OCI-LY3 (cell line): ENCODE results near the gene MYCBP2.
A peak's percentile ranks its signal among the peaks of the same experiment; 100 is the strongest.

Experiments used
- H2AFZ ChIP-seq: fragments of 200-600, 300-600 bp; shearing (Covaris generic); 2 replicates; pipeline ENCODE4 v1.6.0; 2014; ENCODE audit warnings: antibody characterized with exemption, low read depth, low read length
- H3K27ac ChIP-seq: fragments of 200-600, 300-600 bp; sonication (generic); 2 replicates; pipeline ENCODE4 v1.5.1; 2014; ENCODE audit warnings: mild to moderate bottlenecking, low read length, moderate library complexity, mixed read lengths
- H3K27me3 ChIP-seq: fragments of 200-600, 300-600 bp; sonication (generic); 2 replicates; pipeline ENCODE4 v1.6.1; 2014; ENCODE audit warnings: low read depth, low read length, mixed read lengths
- H3K36me3 ChIP-seq: fragments of 200-600, 300-600 bp; sonication (generic); replicated peaks from 2 replicates; pipeline ENCODE3; 2014; ENCODE audit warnings: low read depth, low read length, mixed read lengths
- H3K4me1 ChIP-seq: fragments of 300-600, 200-600 bp; sonication (generic); 2 replicates; pipeline ENCODE4 v1.6.1; 2014; ENCODE audit warnings: low read length, mixed read lengths
- H3K4me2 ChIP-seq: fragments of 200-600, 300-600 bp; sonication (generic); 2 replicates; pipeline ENCODE4 v1.6.1; 2014; ENCODE audit warnings: low read length, mixed read lengths
- H3K4me3 ChIP-seq: fragments of 300-600, 200-600 bp; sonication (generic); 2 replicates; pipeline ENCODE4 v1.5.1; 2014; ENCODE audit warnings: antibody characterized with exemption, mild to moderate bottlenecking, low read length, moderate library complexity
- H3K79me2 ChIP-seq: fragments of 300-600, 200-600 bp; shearing (Covaris generic); 2 replicates; pipeline ENCODE4 v1.6.1; 2014; ENCODE audit warnings: mild to moderate bottlenecking, low read length, mixed read lengths
- H3K9ac ChIP-seq: fragments of 300-600, 200-600 bp; shearing (Covaris generic); 2 replicates; pipeline ENCODE4 v1.6.0; 2014; ENCODE audit warnings: mild to moderate bottlenecking, low read length, moderate library complexity
- H3K9me3 ChIP-seq: fragments of 200-600, 300-600 bp; shearing (Covaris generic); 2 replicates; pipeline ENCODE4 v1.6.1; 2014; ENCODE audit warnings: low read length, mixed read lengths; ENCODE audit not compliant: insufficient read depth
- H4K20me1 ChIP-seq: fragments of 200-600, 300-600 bp; sonication (generic); 2 replicates; pipeline ENCODE4 v1.6.1; 2016; ENCODE audit warnings: low read length, mixed read lengths; ENCODE audit not compliant: insufficient read depth
- CTCF ChIP-seq: fragments of 200-600, 300-600 bp; sonication (generic); IDR thresholded peaks from 2 replicates; pipeline ENCODE4 v1.5.1; 2014; ENCODE audit warnings: antibody characterized with exemption, low read length, low read depth
- EZH2phosphoT487 ChIP-seq: fragments of 200-600 bp; shearing (Covaris generic); IDR thresholded peaks from 2 replicates; pipeline ENCODE4 v1.6.1; 2018; ENCODE audit warnings: antibody characterized with exemption, mixed run types, low read depth

Gene MYCBP2

DNA sequence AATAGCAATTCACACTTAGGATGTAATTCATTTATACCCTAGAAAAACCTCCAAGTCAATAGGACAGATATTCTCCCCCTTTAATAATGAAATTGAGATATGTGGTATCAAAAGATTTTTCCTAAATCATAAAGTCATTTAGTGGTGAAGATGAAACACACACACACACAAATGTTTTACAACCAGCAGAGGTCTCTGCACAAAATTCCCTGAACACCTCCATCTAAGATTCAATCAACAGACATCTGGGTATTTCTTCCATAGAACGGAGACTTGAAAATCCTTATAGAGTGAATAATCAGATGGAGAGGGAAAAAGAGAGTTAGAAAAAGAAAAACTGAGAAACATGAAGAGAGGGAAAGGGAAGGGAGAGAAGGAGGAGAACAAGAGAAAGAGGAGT, 52.8 kb downstream of the MYCBP2 start:
- Histone ChIP-seq H3K27me3 (no peaks in the 10 kb centered on the region), H3K36me3 (peaks cover 43% of the 10 kb centered on the region), H3K9me3 (no peaks in the 10 kb centered on the region), H4K20me1 (no peaks in the 10 kb centered on the region), H2AFZ (no peak overlapping the region), H3K4me3 (no peak overlapping the region), H3K9ac (no peak overlapping the region), H3K4me1 (peaks cover 20% of the 10 kb centered on the region), H3K27ac (no peak overlapping the region), H3K79me2 (no peaks in the 10 kb centered on the region), H3K4me2 (no peak overlapping the region)
- TF ChIP-seq EZH2phosphoT487 (no peak), CTCF (peak; percentile 37)

DNA sequence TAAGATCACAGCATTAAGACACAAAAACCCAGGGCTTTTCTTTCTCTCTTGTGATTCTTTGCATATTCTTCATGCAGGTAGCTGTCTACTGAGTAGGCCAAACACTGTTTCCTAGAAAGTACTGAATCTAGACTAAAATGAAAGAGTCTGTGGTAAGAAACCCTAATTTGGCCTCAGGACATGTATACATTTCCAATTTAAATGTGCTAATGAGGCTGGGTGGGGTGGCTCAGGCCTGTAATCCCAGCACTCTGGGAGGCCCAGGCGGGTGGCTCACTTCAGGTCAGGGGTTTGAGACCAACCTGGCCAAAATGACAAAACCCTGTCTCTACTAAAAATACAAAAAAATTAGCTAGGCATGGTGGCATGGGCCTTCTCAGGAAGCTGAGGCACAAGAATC, 57.8 kb downstream of the MYCBP2 start:
- TF ChIP-seq CTCF (no peak), EZH2phosphoT487 (no peak)
- H4K20me1 ChIP-seq = no peaks in the 10 kb centered on the region
- no peaks in the 10 kb centered on the region for H3K79me2 ChIP-seq
- H3K27me3 ChIP-seq = no peaks in the 10 kb centered on the region
- H3K9ac ChIP-seq = no peak overlapping the region
- H3K4me1 ChIP-seq = no peaks in the 10 kb centered on the region
- H3K4me3 ChIP-seq = no peak overlapping the region
- H3K4me2 ChIP-seq = no peak overlapping the region
- no peak overlapping the region for H3K27ac ChIP-seq
- peaks cover 59% of the 10 kb centered on the region for H3K36me3 ChIP-seq
- H2AFZ ChIP-seq = no peak overlapping the region
- no peaks in the 10 kb centered on the region for H3K9me3 ChIP-seq

GRCh38 chr13:77267362-77267761, 59.5 kb downstream of the MYCBP2 start:
- Histone ChIP-seq H4K20me1 (no peaks in the 10 kb centered on the region), H3K79me2 (no peaks in the 10 kb centered on the region), H2AFZ (no peak overlapping the region), H3K9ac (no peak overlapping the region), H3K36me3 (peaks cover 45% of the 10 kb centered on the region), H3K4me1 (no peaks in the 10 kb centered on the region), H3K4me3 (no peak overlapping the region), H3K9me3 (no peaks in the 10 kb centered on the region), H3K27ac (no peak overlapping the region), H3K27me3 (no peaks in the 10 kb centered on the region), H3K4me2 (no peak overlapping the region)
- no peak for TF ChIP-seq EZH2phosphoT487
- no peak for TF ChIP-seq CTCF

DNA sequence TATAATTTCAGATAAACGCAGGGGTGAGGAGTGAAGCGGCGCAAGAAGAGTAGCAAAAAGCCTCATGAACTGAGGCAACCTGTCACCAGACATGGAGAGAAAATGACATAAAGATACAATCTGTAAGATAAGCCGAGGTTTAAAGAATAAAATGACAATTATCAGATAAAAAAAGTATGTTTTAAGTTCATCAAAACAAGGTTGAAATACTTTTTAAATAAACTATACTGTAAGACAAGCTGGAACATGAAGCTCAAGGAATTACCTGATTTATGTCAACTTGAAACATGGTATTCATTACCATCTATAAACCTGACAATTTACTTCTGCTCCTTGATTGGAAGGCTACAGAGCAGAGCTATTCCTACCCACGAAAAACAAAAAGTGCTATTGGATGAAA, 61.6 kb downstream of the MYCBP2 start:
- Histone ChIP-seq H3K79me2 (no peaks in the 10 kb centered on the region), H4K20me1 (no peaks in the 10 kb centered on the region), H2AFZ (no peak overlapping the region), H3K4me2 (no peak overlapping the region), H3K27me3 (no peaks in the 10 kb centered on the region), H3K36me3 (peaks cover 37% of the 10 kb centered on the region), H3K9ac (no peak overlapping the region), H3K9me3 (no peaks in the 10 kb centered on the region), H3K27ac (no peak overlapping the region), H3K4me1 (no peaks in the 10 kb centered on the region), H3K4me3 (no peak overlapping the region)
- TF ChIP-seq EZH2phosphoT487 (no peak), CTCF (no peak)
